Stimulated activated CD4-positive, alpha-beta T cell treated with anti-CD3 and anti-CD28 coated beads, Interleukin-4, amount 100 ng/mL, for 48 hours (primary cell): ENCODE results near the gene ATP6V0A1.
A peak's percentile ranks its signal among the peaks of the same experiment; 100 is the strongest.
"Not testable (repeated sequence)": the region's sequence is repeated elsewhere in the genome, so short reads cannot be mapped to it uniquely, and the experiment has no call there.

ENCODE experiments used
- DNase-seq, 2 donors: peaks; one replicate each; pipeline ENCODE4 v3.0.0-alpha.2; 2020; ENCODE audit warnings: low read depth in 2 of 2

Gene ATP6V0A1

DNA sequence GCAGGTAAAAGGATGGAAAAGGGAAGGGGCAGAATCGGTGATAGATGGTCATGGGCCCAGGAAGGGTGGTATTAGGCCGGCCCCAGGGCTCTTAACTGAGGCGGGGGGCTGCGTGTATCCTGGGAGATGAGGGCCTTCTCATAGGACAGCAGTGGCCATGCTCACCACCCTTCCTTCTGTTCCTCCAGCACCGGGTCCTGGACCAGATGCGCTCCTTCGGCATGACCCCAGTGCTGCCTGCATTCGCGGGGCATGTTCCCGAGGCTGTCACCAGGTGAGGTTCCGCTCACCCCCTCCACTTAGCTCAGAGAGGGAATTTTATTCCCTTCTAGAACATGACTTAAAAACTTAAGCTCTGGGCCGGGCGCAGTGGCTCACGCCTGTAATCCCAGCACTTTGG, 79.8 kb downstream of the ATP6V0A1 start:
- DNase-seq: no peak

DNA sequence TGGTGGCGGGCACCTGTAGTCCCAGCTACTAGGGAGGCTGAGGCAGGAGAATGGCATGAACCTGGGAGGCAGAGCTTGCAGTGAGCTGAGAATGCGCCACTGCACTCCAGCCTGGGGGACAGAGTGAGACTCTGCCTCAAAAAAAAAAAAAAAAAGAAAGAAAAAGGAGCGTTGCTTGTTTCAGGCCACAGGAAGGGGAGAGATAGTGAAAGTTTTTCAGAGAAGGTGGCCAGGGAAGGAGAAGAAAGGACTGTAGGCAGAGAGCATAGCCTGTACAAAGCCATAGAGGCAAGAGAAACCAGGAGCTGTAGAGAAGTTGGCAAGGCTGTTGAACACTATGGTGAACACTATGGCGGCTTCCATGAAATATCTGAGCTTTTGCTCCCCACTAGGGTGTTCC, 81.9 kb downstream of the ATP6V0A1 start:
- DNase-seq: not testable (repeated sequence)

DNA sequence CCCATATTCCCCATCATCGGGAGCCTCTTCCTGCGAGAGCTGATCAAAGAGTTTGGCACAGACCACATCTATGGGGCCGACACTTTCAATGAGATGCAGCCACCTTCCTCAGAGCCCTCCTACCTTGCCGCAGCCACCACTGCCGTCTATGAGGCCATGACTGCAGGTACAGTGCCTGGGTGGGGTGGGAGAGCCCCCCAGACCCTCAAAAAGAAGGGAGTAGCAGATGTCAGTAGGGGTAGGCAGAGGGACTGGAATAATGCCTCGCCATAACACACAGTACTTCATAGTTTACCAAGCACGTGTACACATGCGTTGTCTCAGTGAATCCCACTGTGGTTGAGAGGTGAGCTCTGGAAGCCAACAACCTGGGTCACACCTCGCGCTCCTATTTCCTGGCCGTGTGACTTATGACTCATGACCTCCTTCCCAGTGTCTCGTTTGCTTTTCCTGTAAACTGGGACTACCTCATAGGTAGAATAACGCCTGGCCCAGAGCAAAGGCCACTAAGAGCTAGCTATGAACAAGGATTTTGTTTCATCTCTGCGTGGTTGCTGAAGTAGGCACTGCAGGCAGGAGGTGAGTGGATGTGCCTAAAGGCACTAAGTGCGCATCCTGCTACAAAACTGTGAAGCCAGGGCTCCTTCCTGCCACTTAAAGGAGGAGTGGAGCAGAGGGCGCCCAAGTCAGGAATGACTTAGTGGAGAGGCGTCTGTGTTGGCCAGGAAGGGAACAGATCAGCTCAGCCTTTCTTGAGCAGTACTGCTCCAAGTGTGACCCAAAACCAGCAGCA, 82.6 kb downstream of the ATP6V0A1 start:
- no peak for DNase-seq

DNA sequence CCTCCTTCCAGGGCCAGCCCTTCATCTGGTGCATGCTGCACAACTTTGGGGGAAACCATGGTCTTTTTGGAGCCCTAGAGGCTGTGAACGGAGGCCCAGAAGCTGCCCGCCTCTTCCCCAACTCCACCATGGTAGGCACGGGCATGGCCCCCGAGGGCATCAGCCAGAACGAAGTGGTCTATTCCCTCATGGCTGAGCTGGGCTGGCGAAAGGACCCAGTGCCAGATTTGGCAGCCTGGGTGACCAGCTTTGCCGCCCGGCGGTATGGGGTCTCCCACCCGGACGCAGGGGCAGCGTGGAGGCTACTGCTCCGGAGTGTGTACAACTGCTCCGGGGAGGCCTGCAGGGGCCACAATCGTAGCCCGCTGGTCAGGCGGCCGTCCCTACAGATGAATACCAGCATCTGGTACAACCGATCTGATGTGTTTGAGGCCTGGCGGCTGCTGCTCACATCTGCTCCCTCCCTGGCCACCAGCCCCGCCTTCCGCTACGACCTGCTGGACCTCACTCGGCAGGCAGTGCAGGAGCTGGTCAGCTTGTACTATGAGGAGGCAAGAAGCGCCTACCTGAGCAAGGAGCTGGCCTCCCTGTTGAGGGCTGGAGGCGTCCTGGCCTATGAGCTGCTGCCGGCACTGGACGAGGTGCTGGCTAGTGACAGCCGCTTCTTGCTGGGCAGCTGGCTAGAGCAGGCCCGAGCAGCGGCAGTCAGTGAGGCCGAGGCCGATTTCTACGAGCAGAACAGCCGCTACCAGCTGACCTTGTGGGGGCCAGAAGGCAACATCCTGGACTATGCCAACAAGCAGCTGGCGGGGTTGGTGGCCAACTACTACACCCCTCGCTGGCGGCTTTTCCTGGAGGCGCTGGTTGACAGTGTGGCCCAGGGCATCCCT, 84.8 kb downstream of the ATP6V0A1 start:
- DNase-seq: no peak

DNA sequence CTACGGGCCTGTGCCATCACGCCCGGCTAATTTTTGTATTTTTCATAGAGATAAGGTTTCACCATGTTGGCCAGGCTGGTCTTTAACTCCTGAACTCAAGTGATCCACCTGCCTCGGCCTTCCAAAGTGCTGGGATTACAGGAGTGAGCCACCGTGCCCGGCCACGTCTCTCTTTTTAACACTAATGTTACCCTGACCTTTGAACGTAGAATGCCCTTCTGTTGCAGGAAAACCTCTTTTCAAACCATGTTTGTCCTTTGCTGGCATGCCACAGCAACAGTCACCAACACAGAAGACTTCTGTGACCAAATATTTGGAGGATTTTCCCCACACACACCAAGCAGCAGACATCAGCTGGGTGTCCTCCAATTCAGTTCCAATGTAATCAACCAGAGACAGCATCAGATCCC, 86.2 kb downstream of the ATP6V0A1 start:
- DNase-seq: no peak

DNA sequence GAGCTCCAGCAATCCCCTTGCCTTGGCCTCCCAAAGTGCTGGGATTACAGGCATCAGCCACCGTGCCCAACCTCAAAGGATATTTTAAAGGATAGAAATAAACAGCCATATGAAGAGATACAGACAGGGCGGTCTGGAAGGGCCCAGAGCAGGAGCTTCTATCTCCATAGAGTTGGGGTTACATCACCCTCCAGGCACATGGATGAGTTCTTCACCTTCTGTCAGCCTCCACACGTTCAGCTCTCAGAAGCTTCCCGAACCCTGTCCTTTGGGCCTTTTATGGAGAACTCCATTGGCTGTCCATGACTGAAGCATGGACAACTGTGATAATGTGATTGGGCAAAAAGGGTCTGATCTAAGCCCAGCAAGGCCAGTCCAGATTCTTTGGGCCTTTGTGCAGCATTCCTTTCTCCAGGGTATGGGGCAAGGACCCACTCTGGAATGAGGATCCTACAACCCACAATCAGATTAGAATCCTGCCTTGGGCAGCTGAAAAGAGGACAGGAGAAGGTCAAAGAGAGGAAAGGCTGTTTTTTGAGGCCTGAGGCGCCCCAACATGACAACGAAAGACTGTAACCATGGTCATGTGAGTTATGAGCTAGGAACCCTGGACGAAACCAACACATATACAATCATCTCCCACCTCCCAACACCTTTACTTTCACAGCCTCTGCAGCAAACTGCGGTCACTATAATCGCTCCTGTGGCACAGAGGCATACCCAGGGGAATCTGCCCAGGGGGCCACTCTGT, 87.3 kb downstream of the ATP6V0A1 start:
- not testable (repeated sequence) for DNase-seq

DNA sequence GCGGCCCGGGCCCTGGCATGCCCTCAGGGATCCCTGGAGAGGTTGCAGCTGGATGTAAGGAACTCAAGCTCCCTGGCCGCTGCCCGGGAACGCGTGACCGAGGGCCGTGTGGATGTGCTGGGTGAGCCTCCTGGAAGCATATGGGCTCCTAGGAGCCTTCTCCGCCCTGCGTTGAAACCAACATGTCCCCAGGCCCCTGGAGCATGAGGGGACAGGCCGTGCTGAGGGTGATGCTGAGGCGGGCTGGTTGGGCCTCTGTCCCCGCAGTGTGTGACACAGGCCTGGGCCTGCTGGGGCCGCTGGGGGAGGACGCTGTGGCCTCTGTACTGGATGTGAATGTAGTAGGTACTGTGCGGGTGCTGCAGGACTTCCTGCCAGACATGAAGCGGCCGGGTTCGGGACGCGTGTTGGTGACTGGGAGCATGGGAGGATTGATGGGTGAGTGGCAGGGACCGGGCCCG, 88.4 kb downstream of the ATP6V0A1 start:
- no peak for DNase-seq

DNA sequence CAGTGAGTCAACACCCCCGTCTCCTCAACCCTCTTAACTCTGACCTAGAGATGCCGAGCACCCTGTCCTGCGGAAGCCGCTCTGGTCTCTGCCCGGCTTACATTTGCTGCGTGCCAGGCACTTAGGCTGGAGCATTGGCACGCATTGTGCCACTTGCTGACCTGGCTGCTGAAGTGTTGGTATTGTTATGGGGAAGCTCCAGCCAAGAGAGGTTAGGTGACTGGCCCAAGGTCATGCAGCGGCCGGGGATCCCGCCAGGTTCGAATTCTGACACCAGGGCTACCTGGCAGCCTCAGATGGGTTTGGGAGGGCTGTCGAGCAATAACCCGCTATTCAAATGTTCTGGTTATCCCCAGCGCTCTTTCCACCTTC, 89.0 kb downstream of the ATP6V0A1 start:
- DNase-seq: no peak

DNA sequence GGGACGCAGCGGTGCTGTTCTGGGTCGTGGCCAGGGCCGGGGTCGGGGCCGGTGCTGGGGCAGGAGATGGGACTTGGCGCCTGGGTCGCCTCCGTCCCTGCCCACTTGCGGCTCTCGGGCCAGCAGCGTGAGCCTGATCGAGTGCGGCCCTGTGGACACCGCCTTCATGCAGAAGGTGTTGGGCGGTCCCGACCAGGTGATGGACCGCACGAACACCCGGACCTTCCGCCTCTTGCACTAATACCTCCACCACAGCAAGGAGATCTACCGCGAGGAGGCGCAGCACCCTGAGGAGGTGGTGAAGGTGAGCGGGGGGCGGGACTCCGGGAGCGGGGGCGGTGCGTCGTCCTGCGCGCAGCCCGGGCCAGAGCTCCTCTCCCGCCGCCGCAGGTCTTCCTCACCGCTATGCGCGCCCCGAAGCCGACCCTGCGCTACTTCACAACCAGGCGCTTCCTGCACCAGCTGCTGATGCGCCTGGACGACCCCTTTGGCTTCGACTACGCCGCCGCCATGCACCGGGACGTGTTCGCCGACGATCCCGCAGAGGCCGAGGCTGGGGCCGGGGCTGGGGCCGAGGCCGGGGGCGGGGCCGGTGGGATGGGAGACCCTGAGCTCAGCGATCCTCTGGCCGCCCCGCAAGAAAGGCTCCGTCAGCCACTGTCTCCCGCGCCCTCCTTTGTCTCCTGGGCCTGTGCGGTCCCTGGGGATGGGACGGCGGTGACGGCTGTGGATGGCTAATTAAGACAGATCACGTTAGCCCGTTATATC, 89.6 kb downstream of the ATP6V0A1 start:
- DNase-seq: peak; percentile 73 to 78

DNA sequence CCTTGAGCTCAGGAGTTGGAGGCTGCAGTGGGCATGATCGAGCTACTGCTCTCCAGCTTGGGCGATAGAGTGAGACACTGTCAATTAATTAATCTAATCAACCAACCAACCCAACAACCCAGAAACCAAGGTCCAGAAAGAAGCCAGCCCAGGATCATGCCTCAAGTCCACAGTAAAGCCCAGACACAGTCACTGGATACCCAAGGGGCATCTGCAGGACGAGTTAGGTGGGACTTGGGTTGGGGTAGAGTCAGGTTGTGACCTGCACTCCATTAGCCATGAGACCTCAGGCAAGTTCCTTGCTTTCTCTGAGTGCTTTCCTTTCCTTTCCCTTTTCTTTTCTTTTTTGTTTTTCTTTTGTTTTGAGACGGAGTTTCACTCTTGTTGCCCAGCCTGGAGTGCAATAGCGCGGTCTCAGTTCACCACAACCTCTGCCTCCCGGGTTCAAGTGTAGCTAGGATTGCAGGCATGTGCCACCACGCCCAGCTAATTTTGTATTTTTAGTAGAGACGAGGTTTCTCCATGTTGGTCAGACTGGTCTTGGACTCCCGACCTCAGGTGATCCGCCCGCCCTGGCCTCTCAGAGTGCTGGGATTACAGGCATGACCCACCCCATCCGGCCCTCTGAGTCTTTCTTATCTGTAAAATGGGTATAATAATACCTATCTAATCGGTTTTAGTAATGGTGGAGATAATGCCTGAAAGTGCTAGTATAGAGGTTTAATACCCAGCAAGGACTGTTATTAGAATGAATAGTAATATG, 90.5 kb downstream of the ATP6V0A1 start:
- no peak for DNase-seq

DNA sequence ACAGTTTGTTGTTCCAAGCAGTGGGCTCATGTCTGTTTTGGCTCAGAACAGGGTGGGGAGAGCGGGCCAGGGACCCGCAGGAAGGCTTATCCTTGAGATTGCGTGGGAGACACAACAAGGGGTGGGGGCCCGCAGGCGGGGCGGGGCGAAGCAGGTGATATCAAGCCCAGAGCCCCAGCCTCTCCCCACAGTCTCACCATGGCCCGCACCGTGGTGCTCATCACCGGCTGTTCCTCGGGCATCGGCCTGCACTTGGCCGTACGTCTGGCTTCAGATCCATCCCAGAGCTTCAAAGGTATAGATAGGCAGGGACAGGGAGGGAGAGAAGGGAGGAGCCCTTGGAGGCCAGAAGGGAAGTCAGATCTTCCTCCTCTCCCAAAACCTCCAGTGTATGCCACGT, 94.1 kb downstream of the ATP6V0A1 start, which contains the start of gene HSD17B1:
TSS of gene HSD17B1 (plus strand) at position 188 of the 400 bp plus-strand sequence. CDS start at position 199, 11 bp downstream.
- not testable (repeated sequence) for DNase-seq

DNA sequence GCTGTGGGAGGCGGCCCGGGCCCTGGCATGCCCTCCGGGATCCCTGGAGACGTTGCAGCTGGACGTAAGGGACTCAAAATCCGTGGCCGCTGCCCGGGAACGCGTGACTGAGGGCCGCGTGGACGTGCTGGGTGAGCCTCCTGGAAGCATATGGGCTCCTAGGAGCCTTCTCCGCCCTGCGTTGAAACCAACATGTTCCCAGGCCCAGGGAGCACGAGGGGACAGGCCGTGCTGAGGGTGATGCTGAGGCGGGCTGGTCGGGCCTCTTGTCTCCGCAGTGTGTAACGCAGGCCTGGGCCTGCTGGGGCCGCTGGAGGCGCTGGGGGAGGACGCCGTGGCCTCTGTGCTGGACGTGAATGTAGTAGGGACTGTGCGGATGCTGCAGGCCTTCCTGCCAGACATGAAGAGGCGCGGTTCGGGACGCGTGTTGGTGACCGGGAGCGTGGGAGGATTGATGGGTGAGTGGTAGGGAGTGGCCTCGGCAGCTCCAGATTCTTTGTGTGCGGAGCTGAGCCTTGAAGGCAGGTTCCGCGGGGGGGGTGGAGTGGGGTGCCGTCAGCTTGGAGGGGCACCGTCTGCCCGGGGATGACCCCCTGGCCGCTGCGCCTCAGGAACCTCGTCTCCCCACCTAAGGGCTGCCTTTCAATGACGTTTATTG, 94.6 kb downstream of the ATP6V0A1 start:
- no peak for DNase-seq

DNA sequence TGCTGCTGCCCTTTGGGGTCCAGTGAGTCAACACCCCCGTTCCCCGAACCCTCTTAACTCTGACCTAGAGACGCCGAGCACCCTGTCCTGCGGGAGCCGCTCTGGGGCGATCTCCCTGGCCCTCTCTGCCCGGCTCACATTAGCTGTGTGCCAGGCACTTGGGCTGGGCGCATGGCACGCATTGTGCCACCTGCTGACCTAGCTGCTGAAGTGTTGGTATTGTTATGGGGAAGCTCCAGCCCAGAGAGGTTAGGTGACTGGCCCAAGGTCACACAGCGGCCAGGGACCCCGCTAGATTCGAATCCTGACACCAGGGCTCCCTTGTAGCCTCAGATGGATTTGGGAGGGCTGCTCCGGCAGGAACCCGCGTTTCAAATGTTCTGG, 95.2 kb downstream of the ATP6V0A1 start:
- DNase-seq: no peak

DNA sequence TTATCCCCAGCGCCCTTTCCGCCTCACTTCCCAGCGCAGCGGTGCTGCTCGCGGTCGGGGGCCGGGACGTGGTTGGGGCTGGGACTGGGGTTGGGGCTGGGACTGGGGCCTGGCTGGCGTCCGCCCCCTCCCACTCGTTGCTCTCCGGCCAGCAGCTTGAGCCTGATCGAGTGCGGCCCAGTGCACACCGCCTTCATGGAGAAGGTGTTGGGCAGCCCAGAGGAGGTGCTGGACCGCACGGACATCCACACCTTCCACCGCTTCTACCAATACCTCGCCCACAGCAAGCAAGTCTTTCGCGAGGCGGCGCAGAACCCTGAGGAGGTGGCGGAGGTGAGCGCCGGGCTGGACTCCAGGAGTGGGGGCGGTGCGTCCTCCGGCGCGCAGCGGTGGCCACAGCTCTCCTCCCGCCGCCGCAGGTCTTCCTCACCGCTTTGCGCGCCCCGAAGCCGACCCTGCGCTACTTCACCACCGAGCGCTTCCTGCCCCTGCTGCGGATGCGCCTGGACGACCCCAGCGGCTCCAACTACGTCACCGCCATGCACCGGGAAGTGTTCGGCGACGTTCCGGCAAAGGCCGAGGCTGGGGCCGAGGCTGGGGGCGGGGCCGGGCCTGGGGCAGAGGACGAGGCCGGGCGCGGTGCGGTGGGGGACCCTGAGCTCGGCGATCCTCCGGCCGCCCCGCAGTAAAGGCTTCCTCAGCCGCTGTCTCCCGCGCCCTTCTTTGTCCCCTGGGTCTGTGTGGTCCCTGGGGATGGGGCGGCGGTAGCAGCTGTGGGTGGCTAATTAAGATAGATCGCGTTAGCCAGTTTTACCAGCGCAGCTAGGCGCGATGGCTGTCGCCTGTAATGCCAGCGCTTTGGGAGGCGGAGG, 95.8 kb downstream of the ATP6V0A1 start:
- DNase-seq: peak; percentile 55 to 71

DNA sequence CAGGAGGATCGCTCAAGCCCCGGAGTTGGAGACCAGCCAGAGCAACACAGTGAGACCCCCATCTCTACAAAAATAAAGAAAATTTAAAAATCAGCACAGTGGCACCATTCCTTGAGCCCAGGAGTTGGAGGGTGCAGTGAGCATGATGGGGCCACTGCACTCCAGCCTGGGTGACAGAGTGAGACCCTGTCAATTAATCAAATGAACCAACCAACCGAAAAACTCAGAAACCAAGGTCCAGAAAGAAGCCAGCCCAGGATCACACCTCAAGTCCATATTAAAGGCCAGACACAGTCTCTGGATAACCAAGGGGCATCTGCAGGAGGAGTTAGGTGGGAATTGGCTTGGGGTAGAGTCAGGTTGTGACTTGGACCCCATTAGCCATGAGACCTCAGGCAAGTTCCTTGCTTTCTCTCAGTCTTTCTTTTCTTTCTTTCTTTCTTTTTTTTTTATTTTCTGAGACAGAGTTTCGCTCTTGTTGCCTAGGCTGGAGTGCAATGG, 96.5 kb downstream of the ATP6V0A1 start:
- DNase-seq: no peak

DNA sequence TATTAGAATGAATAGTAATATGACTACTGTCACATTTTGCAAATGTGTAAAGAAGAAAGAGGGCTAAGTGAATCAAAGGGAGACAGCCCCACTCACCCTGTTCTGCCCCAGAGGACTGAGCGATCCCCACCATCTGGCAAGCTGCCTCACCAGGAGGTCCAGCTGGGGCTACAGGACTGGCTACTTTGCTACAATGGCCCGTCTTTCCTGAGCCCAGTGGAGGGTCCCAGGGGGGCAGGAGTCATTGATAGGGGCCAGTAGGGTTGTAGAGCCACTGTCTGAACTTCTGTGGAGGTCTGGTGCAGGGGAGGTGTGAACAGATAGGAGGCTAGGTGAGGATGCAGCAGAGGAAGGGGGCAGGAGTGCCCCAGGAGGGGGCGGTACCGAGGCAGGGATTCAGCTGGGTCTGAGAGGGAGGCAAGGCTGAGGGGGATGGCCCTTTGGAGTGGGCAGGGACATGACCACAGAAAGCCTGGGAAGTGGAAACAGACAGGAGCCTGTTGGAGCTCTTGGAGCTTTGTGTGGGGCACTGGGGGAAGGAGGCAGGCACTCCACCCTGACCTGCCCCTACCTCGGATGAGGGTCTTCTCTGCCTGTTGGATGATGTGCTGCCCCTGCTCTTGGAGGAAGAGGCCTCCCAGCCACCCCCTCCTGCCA, 97.4 kb downstream of the ATP6V0A1 start:
- not testable (repeated sequence) for DNase-seq

DNA sequence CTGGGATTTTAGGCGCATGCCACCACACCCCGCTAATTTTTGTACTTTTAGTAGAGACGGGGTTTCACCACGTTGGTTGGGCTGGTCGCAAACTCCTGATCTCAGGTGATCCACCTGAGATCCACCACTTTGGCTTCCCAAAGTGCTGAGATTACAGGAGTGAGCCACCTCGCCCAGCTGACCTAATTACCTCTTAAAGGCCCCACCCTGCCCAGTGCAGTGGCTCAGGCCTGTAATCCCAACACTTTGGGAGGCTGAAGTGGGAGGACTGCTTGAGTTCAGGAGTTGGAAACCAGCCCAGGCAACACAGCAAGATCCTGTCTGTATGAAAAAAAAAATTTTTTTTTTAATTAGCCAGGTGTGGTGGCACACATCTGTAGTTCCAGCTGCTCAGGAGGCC, 100.4 kb downstream of the ATP6V0A1 start:
- no peak for DNase-seq

DNA sequence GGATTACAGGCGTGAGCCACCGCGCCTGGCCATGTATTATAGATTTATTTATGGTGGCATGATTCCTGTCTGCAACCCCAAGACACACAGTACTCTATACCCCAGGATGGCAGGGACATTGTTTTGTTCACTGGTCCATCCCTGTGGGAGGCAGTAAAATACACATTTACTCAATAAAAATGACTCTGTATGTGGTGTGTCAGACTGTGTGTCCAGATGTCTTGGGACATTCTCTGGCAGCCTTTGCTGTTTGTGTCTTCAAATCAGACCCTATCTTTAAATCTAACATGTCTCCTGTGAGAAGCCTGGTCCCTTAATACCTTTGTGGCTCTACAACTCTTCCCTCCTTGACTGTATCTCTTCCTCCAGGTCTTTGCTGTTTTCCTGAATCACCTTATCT, 101.6 kb downstream of the ATP6V0A1 start:
- no peak for DNase-seq
